ENCODE results near the gene TRAFD1. TPM values are rescaled to one million over a fixed set of nuclear protein-coding genes. Genes with fewer than 3 reads are reported as not detected.

TRAFD1 gene
- total RNA-seq, 4 donors from 2014 or later, result 46.3 to 82.9 (median 67.4) TPM

GRCh38 chr12:112190231-112191025 is 65.1 kb downstream of the TRAFD1 start:
- intact Hi-C loops (cut with DNase I; ENCODE audit: low total_unique reads), result no loop called here
- TF ChIP-seq CTCF (IDR thresholded peaks at IDR 0.05) (no peak), POLR2A (IDR thresholded peaks at IDR 0.05) (no peak)
- no peak overlapping the region for H3K4me3 ChIP-seq (ENCODE audit: low read depth, poor library complexity, severe bottlenecking)
- no peak for DNase-seq (ENCODE audit: low spot score in 2 of 2)
- WGBS, 2 donors, result 49 to 58% methylated on average over 5 of the region's 5 CpGs

DNA sequence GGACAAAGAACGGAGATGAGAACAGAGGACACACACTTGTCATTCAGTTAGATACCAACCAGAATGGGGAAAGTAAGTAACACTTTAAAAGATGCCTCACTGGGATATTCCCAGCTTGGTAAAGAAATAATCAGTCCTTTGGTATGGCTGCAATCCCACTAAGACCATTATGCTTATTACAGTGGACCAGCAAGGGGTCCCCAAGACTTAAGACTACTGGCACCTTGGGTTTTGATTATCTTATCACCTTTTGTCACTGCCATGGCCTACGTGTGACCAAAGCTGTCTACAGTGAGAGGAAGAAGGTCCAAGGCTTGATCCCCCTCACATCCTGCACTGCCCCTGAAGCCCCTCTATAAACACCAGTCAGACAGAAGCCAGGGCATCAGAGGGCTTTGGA is 65.8 kb downstream of the TRAFD1 start:
- no peak for DNase-seq (ENCODE audit: low spot score in 2 of 2)

DNA sequence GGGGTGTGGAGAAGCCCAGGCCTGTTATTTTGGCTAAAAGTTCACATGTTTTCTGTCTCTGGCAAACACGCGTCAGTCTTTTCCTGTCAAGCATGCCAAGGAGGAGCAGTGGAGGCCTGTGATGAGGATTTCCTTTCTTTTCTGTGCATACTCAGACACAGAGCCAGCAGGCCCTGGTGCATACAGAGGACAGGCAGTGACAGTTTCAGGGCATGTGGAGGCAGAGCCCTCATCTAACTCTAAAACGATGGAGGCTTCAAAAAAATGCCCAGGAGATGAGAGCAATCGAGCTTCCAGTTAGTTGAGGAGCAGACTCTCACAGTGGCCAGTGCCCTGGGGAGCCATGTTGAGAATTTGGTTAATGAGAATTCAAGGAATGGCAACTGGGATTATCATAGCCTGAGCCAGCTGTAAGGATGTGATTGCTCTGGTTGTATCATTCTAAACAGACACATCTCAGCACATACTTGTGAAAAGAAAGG is 66.5 kb downstream of the TRAFD1 start:
- TF ChIP-seq POLR2A (IDR thresholded peaks at IDR 0.05) (no peak), CTCF (IDR thresholded peaks at IDR 0.05) (no peak)
- DNase-seq (ENCODE audit: low spot score in 2 of 2), result peak in 1 of 2 donors; percentile 50
- intact Hi-C loops (cut with DNase I; ENCODE audit: low total_unique reads), result no loop called here
- H3K4me3 ChIP-seq (ENCODE audit: low read depth, poor library complexity, severe bottlenecking), result no peak overlapping the region
- WGBS, 2 donors, result 22 to 29% methylated on average over 4 of the region's 4 CpGs

More for the DNA sequence above, 65.8 kb downstream of the TRAFD1 start:
- H3K4me3 ChIP-seq (ENCODE audit: low read depth, poor library complexity, severe bottlenecking), result no peak overlapping the region
- intact Hi-C loops (cut with DNase I; ENCODE audit: low total_unique reads), result no loop called here
- no peak for TF ChIP-seq POLR2A (IDR thresholded peaks at IDR 0.05)
- WGBS, 2 donors, result 56 to 76% methylated on average over 2 of the region's 2 CpGs

DNA sequence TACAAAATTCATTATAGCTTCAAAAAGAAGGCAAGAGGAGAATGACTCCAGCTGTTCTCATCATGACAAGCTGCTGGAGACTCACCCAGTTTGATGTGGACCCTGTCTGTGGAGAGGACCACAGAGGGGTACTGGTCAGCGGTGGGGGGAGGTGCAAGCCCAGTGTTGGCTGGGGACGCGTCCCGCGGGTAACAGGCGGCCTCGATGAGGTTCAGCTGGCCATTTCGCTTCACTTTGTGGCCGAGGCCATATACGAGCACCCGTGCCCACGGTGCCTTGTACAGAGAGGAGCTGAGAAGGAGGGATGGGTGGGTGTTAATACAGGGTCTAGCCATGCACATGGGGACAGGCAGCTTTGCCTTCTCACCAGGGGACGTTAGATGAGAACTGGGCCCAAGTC is 67.1 kb downstream of the TRAFD1 start:
- no peak for DNase-seq (ENCODE audit: low spot score in 2 of 2)
- no peak overlapping the region for H3K4me3 ChIP-seq (ENCODE audit: low read depth, poor library complexity, severe bottlenecking)
- TF ChIP-seq CTCF (IDR thresholded peaks at IDR 0.05) (no peak), POLR2A (IDR thresholded peaks at IDR 0.05) (no peak)
- intact Hi-C loops (cut with DNase I; ENCODE audit: low total_unique reads), result no loop called here
- 94% methylated on average over 13 of the region's 13 CpGs for WGBS, 2 donors

DNA sequence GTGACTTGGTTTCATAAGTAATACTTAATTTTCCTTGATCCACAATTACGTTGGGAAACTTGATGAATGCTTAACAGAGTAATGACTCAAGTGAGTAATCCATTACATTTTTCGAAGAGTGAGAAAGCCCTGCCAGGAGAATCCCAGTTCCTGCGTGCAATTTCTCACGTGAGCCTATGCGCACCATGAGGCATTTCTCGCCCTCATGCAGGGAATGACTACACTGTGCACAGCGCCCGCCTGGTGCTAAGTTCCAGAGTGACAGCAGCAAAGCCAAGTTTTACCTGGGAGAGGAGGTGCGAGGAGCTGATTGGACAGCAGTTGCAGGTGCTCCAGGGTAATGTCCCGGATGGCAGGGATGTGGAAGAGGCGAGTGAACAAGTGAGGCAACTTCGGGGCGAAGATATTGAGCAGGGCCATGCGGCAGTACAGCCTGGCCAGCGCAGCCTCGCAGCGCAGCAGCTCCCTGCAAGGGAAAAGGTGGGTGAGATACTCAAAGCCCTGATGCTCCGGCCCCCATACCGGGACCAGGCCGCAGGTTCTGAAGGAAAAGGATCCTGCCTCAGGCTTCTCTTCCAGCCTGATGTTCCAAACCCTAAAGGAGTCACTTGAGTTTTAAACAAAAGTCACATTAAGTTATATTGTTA is 69.4 kb downstream of the TRAFD1 start:
- TF ChIP-seq CTCF (IDR thresholded peaks at IDR 0.05) (no peak), POLR2A (IDR thresholded peaks at IDR 0.05) (no peak)
- intact Hi-C loops (cut with DNase I; ENCODE audit: low total_unique reads), result no loop called here
- H3K4me3 ChIP-seq (ENCODE audit: low read depth, poor library complexity, severe bottlenecking), result no peak overlapping the region
- 95 to 96% methylated on average over 20 of the region's 20 CpGs for WGBS, 2 donors
- DNase-seq (ENCODE audit: low spot score in 2 of 2), result no peak

- TF ChIP-seq CTCF (IDR thresholded peaks at IDR 0.05) (no peak), POLR2A (IDR thresholded peaks at IDR 0.05) (no peak)
- no peak overlapping the region for H3K4me3 ChIP-seq (ENCODE audit: low read depth, poor library complexity, severe bottlenecking)
- WGBS, 2 donors, result 90 to 93% methylated on average over 9 of the region's 9 CpGs
- no peak for DNase-seq (ENCODE audit: low spot score in 2 of 2)
- intact Hi-C loops (cut with DNase I; ENCODE audit: low total_unique reads), result no loop called here
Measured at GRCh38 chr12:112196196-112196875, 71.0 kb downstream of the TRAFD1 start.
